GM21528 (cell line): ENCODE results near the gene KIAA0040.
"Not testable (repeated sequence)": the region's sequence is repeated elsewhere in the genome, so short reads cannot be mapped to it uniquely, and the experiment has no call there.

ENCODE experiments used
- ATAC-seq: cut with Tn5 transposase; IDR thresholded peaks from one replicate; pipeline ENCODE4 v1.9.1; 2021; ENCODE audit warnings: mild to moderate bottlenecking, moderate library complexity; ENCODE audit not compliant: unreplicated experiment, low FRiP score

KIAA0040 gene

DNA sequence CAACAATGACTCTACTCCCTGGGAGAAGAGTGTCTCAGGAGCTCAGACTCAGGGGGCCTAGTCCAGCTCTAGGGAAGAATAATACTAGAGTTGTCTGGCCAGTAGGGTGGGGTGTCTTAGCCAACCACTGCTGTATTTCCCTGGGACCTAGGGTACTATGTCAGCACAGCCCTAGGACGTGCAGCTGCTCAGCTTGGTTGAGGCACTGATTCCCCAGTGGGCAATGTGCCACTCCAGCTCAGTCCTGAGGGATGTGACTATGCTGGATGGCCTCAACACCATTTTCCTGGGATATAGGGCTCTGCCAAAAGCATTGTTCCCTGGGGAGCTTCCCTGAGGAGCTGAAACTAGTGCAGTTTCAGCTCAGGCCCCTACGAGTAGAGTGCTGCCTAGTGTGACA, 77.6 kb downstream of the KIAA0040 start:
- ATAC-seq: no peak

DNA sequence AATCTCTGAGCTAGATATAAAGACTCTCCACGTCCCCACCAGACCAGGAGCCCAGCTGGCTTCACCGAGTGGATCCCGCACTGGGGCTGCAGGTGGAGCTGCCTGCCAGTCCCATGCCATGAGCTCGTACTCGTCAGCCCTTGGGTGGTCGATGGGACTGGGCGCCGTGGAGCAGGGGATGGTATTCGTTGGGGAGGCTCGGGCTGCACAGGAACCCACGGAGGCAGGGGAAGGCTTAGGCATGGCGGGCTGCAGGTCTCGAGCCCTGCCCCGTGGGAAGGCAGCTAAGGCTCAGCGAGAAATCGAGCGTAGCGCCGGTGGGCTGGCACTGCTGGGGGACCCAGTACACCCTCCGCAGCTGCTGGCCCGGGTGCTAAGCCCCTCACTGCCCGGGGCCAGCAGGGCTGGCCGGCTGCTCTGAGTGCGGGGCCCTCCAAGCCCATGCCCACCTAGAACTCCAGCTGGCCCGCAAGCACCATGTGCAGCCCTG, 84.2 kb downstream of the KIAA0040 start:
- ATAC-seq: not testable (repeated sequence)
